Measurements from ENCODE around the gene HMGCR.

DNA sequence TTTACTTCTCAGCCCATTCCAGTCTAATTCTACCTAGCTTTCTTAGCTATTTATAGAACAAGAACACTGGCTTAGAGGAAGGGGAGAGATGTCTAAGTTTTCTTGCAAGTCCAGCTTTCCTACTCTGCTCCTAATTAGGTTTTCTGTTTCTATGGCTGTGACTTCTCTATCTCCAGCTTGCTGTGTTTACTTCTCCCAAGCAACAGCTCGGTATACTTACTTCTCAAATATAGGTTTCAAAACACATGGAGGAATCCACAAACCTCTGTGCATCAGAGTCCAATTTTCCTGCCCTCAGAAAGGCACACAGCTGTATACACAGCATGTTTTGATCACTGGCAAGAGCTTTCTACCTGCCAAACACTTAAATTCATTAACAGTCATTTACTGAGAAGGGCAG lies 17.4 kb upstream of the HMGCR start:
- TF ChIP-seq POLR2A (IDR thresholded peaks at IDR 0.05): no peak
- TF ChIP-seq, protein P1, sequence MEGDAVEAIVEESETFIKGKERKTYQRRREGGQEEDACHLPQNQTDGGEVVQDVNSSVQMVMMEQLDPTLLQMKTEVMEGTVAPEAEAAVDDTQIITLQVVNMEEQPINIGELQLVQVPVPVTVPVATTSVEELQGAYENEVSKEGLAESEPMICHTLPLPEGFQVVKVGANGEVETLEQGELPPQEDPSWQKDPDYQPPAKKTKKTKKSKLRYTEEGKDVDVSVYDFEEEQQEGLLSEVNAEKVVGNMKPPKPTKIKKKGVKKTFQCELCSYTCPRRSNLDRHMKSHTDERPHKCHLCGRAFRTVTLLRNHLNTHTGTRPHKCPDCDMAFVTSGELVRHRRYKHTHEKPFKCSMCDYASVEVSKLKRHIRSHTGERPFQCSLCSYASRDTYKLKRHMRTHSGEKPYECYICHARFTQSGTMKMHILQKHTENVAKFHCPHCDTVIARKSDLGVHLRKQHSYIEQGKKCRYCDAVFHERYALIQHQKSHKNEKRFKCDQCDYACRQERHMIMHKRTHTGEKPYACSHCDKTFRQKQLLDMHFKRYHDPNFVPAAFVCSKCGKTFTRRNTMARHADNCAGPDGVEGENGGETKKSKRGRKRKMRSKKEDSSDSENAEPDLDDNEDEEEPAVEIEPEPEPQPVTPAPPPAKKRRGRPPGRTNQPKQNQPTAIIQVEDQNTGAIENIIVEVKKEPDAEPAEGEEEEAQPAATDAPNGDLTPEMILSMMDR (IDR thresholded peaks at IDR 0.05 in 4 of 5, conservative IDR thresholded peaks at IDR 0.05 in 1 of 5): no peak

All from gastrocnemius medialis (tissue), 4 donors.